Central memory CD8-positive, alpha-beta T cell (primary cell): ENCODE data around the gene MAPRE2.

ENCODE experiments used
- ATAC-seq: fragments of 150-1000 bp; cut with Tn5 transposase; replicated peaks from 2 replicates; pipeline ENCODE4 v1.10.0; 2022; ENCODE audit warnings: mild to moderate bottlenecking, moderate FRiP score, moderate number of reproducible peaks; ENCODE audit not compliant: poor library complexity, severe bottlenecking; ENCODE audit errors: extremely low read depth
- DNase-seq, 2 donors: peaks; one replicate each; pipeline ENCODE4 v3.0.0; 2021; ENCODE audit warnings: low spot score in 2 of 2
- H3K27ac Mint-ChIP-seq: one replicate; pipeline ENCODE4 v1.8.0; 2022; ENCODE audit warnings: low read depth, mild to moderate bottlenecking, moderate library complexity, mixed read lengths
- H3K27me3 Mint-ChIP-seq: one replicate; pipeline ENCODE4 v1.8.0; 2022; ENCODE audit warnings: mixed read lengths
- H3K36me3 Mint-ChIP-seq: one replicate; pipeline ENCODE4 v1.8.0; 2022; ENCODE audit warnings: mild to moderate bottlenecking, moderate library complexity, mixed read lengths; ENCODE audit not compliant: insufficient read depth
- H3K4me1 Mint-ChIP-seq: one replicate; pipeline ENCODE4 v1.8.0; 2022; ENCODE audit warnings: mixed read lengths
- H3K4me3 Mint-ChIP-seq: one replicate; pipeline ENCODE4 v1.8.0; 2022; ENCODE audit warnings: mild to moderate bottlenecking, moderate library complexity, mixed read lengths
- H3K9me3 Mint-ChIP-seq: one replicate; pipeline ENCODE4 v1.8.0; 2022; ENCODE audit warnings: mixed read lengths

The MAPRE2 gene

DNA sequence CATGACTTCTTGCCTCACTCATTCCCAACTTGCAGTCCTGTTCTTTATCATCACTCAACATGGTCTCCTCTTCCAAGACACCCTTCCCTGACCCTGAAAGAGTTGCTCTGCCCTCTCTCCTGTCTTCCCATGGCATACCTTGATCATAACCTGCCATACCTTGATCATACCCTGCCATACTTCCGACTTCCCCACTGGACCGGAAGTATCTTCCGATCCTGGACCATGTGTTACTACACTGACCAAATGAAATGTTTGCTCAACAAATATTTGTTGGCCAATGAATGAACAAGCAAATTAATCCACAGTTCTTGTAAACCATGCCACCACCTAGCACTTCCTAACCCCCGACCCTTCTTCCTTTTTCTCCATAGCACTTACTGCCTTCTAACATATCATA, 138.7 kb downstream of the MAPRE2 start:
- Mint-ChIP-seq H3K27me3 (peaks cover 16% of the 10 kb centered on the region), H3K4me3 (no peak overlapping the region)
- no peak for ATAC-seq

DNA sequence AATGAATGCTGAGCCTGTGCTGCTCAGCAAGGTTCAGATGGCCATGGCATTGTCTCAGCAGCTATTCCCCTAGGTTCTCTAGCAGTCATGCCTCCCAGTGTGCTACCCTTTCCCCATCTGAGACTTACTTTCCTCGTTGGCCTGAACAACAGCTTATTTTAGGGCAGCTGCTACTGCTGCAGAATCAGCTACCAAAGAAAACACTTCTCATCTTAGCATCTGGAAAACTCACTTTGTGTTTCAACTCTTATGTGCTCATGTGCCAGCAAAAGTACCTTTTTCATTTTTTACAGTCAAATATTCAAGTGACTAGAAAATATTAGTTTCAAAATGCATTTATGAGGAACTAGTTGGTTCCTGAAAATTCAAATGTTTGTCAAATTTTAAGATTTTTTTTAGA, 139.2 kb downstream of the MAPRE2 start:
- Mint-ChIP-seq H3K36me3 (no peaks in the 10 kb centered on the region), H3K4me1 (no peaks in the 10 kb centered on the region), H3K4me3 (no peak overlapping the region), H3K9me3 (no peaks in the 10 kb centered on the region), H3K27ac (no peak overlapping the region), H3K27me3 (peaks cover 21% of the 10 kb centered on the region)
- no peak for DNase-seq
- no peak for ATAC-seq

More for the DNA sequence above, 138.7 kb downstream of the MAPRE2 start:
- H3K27ac Mint-ChIP-seq: no peak overlapping the region
- no peaks in the 10 kb centered on the region for H3K9me3 Mint-ChIP-seq
- DNase-seq: no peak
- no peaks in the 10 kb centered on the region for H3K36me3 Mint-ChIP-seq
- no peaks in the 10 kb centered on the region for H3K4me1 Mint-ChIP-seq

GRCh38 chr18:35182151-35182550, 140.9 kb downstream of the MAPRE2 start:
- Mint-ChIP-seq H3K36me3 (no peaks in the 10 kb centered on the region), H3K4me1 (no peaks in the 10 kb centered on the region), H3K27me3 (peaks cover 22% of the 10 kb centered on the region), H3K27ac (no peak overlapping the region), H3K9me3 (no peaks in the 10 kb centered on the region), H3K4me3 (no peak overlapping the region)
- DNase-seq: no peak
- no peak for ATAC-seq

DNA sequence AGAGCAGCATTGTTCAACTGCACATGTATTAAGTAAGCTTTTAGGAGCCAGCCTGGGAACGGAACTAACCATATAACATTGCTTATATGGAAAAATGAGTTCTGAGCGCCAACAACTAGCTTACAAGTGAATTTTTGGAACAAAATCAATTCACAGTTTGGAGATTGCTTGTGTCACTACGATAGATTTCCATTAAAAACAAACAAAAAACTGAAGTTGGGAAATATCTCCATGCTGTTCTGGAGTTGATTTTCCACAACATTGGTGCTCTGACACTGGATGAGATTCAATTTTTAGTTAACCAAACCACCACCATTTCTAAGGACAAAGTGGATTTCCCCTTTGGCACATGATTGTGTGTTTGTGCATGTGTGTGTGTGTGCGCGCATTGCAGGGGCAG, 142.7 kb downstream of the MAPRE2 start:
- H3K27ac Mint-ChIP-seq: no peak overlapping the region
- H3K9me3 Mint-ChIP-seq: no peaks in the 10 kb centered on the region
- H3K36me3 Mint-ChIP-seq: no peaks in the 10 kb centered on the region
- H3K4me3 Mint-ChIP-seq: no peak overlapping the region
- H3K27me3 Mint-ChIP-seq: peaks cover 22% of the 10 kb centered on the region
- ATAC-seq (no peak), DNase-seq (no peak)
- no peaks in the 10 kb centered on the region for H3K4me1 Mint-ChIP-seq

DNA sequence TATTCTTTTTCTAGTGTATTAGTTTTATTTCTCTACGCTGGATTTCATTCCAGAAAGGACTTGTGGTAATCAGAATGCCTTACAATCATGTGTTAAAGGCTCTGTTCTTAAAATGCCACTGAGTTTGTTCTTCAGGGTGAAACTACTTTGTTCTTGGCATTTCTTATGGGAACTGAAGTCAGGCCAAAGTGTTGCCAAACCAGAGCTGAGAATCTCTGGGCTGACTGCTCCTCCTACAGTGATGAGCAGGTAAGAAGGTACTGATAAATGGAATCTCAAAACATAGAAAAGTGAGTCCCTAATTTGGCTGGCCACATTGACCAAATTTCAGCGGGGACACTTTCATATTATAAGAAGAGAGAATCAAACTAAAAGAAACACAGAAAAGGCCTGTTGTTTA, 144.6 kb downstream of the MAPRE2 start:
- ATAC-seq (no peak), DNase-seq (no peak)
- peaks cover 22% of the 10 kb centered on the region for H3K27me3 Mint-ChIP-seq
- H3K9me3 Mint-ChIP-seq: no peaks in the 10 kb centered on the region
- H3K27ac Mint-ChIP-seq: no peak overlapping the region
- H3K36me3 Mint-ChIP-seq: no peaks in the 10 kb centered on the region
- H3K4me1 Mint-ChIP-seq: no peaks in the 10 kb centered on the region
- H3K4me3 Mint-ChIP-seq: no peak overlapping the region

DNA sequence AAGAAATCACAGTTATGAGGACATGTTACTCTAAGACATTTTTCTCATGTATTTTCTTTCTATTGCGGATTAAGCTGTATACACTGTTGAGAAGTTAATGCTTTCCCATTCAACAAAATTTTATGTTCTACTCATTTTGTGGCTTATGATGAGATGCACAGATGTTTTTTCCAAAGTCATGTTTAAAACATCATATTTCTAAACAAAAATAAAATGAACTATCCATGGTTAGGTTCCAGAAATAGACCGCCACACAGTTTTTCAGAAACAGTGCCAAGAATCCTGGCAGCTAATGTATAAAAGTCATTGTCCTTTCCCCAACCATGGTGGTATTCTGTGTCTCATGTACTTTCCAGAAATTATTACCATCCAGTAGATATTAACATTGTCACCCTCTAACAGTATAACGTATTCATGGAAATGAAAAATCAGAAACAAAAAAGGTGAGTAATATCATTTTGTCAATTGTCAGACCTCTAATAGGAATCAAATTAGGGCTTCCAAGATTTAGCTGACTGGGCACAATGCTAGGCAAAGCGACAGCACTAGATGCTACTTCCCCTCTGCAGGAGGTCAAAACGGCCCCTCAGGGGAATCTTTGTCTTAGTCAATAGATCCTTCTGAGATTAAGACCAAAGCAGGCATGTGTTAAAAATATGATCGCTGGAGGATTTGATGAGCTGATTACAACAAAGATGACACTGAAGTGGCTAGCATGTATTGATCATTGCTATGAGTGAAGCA, 145.2 kb downstream of the MAPRE2 start:
- no peaks in the 10 kb centered on the region for H3K4me1 Mint-ChIP-seq
- peaks cover 22% of the 10 kb centered on the region for H3K27me3 Mint-ChIP-seq
- no peaks in the 10 kb centered on the region for H3K9me3 Mint-ChIP-seq
- ATAC-seq (no peak), DNase-seq (no peak)
- no peak overlapping the region for H3K27ac Mint-ChIP-seq
- H3K4me3 Mint-ChIP-seq: no peak overlapping the region
- H3K36me3 Mint-ChIP-seq: no peaks in the 10 kb centered on the region

DNA sequence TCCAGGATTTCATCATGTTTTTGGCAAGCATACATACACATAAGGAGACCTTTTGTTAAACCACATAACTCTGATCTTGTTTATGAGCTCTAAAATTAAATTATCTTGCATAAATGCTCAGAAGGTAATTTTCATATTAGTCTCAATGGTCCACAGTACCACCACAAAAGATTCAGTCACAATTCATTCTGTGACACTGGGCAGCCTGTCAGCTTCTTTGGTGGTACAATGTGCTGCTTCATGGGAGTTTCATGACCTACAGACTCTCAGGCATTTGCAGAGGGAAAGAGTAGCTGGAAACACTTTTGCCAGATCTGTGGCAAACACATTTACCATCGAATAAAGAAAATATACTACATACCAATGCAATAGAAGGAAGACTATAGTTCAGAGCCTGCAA, 148.3 kb downstream of the MAPRE2 start:
- no peak for ATAC-seq
- Mint-ChIP-seq H3K4me1 (no peaks in the 10 kb centered on the region), H3K9me3 (no peaks in the 10 kb centered on the region)

GRCh38 chr18:35190948-35191697, 149.9 kb downstream of the MAPRE2 start:
- ATAC-seq: no peak
- H3K27me3 Mint-ChIP-seq: no peaks in the 10 kb centered on the region
- H3K4me3 Mint-ChIP-seq: no peak overlapping the region
- no peak overlapping the region for H3K27ac Mint-ChIP-seq
- no peaks in the 10 kb centered on the region for H3K36me3 Mint-ChIP-seq
- no peaks in the 10 kb centered on the region for H3K9me3 Mint-ChIP-seq
- DNase-seq: no peak
- no peaks in the 10 kb centered on the region for H3K4me1 Mint-ChIP-seq

More for the DNA sequence above, 148.3 kb downstream of the MAPRE2 start:
- Mint-ChIP-seq H3K4me3 (no peak overlapping the region), H3K27me3 (peaks cover 11% of the 10 kb centered on the region), H3K36me3 (no peaks in the 10 kb centered on the region), H3K27ac (no peak overlapping the region)
- DNase-seq: no peak

DNA sequence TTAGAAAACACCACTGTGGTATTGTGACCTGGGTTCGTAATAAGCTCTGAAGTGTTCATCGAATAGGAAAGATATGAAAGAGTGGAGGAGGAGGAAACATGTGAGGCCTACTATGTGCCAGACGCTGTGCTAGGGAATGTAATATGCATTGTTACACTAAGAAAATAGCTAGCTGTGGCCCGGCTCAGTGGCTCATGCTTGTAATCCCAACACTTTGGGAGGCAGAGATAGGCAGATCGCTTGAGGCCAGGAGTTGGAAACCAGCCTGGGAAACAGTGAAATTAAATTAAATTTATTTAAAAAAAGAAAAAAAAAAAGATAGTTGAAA, 150.4 kb downstream of the MAPRE2 start:
- Mint-ChIP-seq H3K9me3 (no peaks in the 10 kb centered on the region), H3K27ac (no peak overlapping the region), H3K4me3 (no peak overlapping the region), H3K4me1 (no peaks in the 10 kb centered on the region), H3K36me3 (no peaks in the 10 kb centered on the region), H3K27me3 (no peaks in the 10 kb centered on the region)
- no peak for DNase-seq
- ATAC-seq: no peak

DNA sequence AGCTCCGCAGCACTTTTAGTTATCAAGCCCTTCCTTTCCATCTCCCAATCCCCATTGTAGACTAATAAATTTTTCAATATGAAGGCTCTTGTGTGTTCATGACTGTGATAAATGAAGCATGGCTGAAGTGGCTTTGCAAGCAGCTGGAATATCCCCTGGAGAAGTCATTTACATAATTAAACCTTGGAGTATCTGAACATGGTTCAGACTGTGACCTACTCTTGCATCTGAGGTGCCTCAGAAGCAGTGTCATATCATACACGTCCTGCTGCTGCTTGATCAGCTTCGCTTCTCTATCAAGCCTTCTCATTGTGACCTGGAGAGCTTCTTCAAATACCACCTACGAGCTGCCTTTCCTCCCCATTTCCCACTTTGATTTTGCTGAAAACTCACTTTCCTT, 151.2 kb downstream of the MAPRE2 start:
- Mint-ChIP-seq H3K27me3 (no peaks in the 10 kb centered on the region), H3K4me3 (no peak overlapping the region), H3K27ac (no peak overlapping the region)

More for the DNA sequence above, 151.2 kb downstream of the MAPRE2 start:
- Mint-ChIP-seq H3K4me1 (no peaks in the 10 kb centered on the region), H3K36me3 (no peaks in the 10 kb centered on the region), H3K9me3 (no peaks in the 10 kb centered on the region)
- DNase-seq: no peak
- no peak for ATAC-seq
